H1 (cell line): ENCODE measurements around the gene POLRMT. TPM values are rescaled to one million over a fixed set of nuclear protein-coding genes. Genes with fewer than 3 reads are reported as not detected.
A peak's percentile ranks its signal among the peaks of the same experiment; 100 is the strongest.

Experiments
- CTCF ChIA-PET: fragments of 300-600 bp; sonication (Branson Sonifier 250); formaldehyde crosslinking; loops from one replicate; lab custom pipeline; 2021; ENCODE audit not compliant: partially characterized antibody; lab: Charles Lee
- POLR2A ChIA-PET: fragments of 300-600 bp; sonication (Branson Sonifier 250); formaldehyde crosslinking; loops from one replicate; lab custom pipeline; 2021; ENCODE audit warnings: inconsistent platforms; ENCODE audit not compliant: partially characterized antibody; lab: Charles Lee
- DNase-seq, 2 experiments: peaks; one replicate each; pipeline versions ENCODE4 v3.0.0 to v3.0.0-alpha.2; 2010 to 2022; ENCODE audit warnings: low spot score in 2 of 2, low read depth in 1 of 2, mixed read lengths in 1 of 2
- FAIRE-seq: peaks from 2 replicates; lab custom pipeline; 2011; peaks lifted over from hg19 to GRCh38; lab: Jason Lieb, UNC
- H2AFZ ChIP-seq: 2 replicates; pipeline ENCODE4 v1.8.1; 2012; ENCODE audit warnings: low read length, inconsistent platforms
- H2AK5ac ChIP-seq: 2 replicates; pipeline ENCODE4 v1.6.1; 2013; ENCODE audit warnings: low read depth, low read length
- H2BK120ac ChIP-seq: replicated peaks from 2 replicates; pipeline ENCODE3; 2013; ENCODE audit warnings: low read depth, low read length, inconsistent platforms
- H2BK12ac ChIP-seq: 2 replicates; pipeline ENCODE4 v1.6.1; 2013; ENCODE audit warnings: low read depth, low read length
- H2BK15ac ChIP-seq: 2 replicates; pipeline ENCODE4 v1.6.1; 2013; ENCODE audit warnings: low read length
- H2BK20ac ChIP-seq: 2 replicates; pipeline ENCODE4 v1.6.1; 2013; ENCODE audit warnings: low read length
- H2BK5ac ChIP-seq: 2 replicates; pipeline ENCODE4 v1.6.1; 2013; ENCODE audit warnings: low read depth, low read length
- H3K14ac ChIP-seq: 2 replicates; pipeline ENCODE4 v1.6.1; 2013; ENCODE audit warnings: inconsistent platforms; ENCODE audit not compliant: insufficient read length
- H3K18ac ChIP-seq: 2 replicates; pipeline ENCODE4 v1.6.1; 2013; ENCODE audit warnings: low read length; ENCODE audit errors: extremely low read depth
- H3K23ac ChIP-seq: 2 replicates; pipeline ENCODE4 v1.6.1; 2013; ENCODE audit warnings: inconsistent platforms; ENCODE audit not compliant: insufficient read length
- H3K23me2 ChIP-seq: 2 replicates; pipeline ENCODE4 v1.6.1; 2013; ENCODE audit warnings: low read depth, low read length
- H3K27ac ChIP-seq: 2 replicates; pipeline ENCODE4 v1.6.1; 2011; ENCODE audit warnings: low read depth, low read length, inconsistent platforms
- H3K27me3 ChIP-seq, 4 experiments: replicated peaks in 1 of 4; 1 replicate in 1 of 4; 2 replicates in 3 of 4; pipeline versions ENCODE4 v1.6.1 to v1.8.1; 2011 to 2013; ENCODE audit warnings: low read length in 3 of 4, mild to moderate bottlenecking in 3 of 4, inconsistent platforms in 2 of 4, mixed read lengths in 2 of 4, moderate library complexity in 1 of 4; ENCODE audit not compliant: control insufficient read depth in 3 of 4, insufficient read depth in 3 of 4; ENCODE audit errors: extremely low read depth in 1 of 4
- H3K36me3 ChIP-seq, 4 experiments: 2 replicates each; pipeline versions ENCODE4 v1.6.1 to v1.8.1; 2011 to 2013; ENCODE audit warnings: mild to moderate bottlenecking in 4 of 4, low read length in 3 of 4, moderate library complexity in 2 of 4, control low read depth in 1 of 4, inconsistent platforms in 1 of 4; ENCODE audit not compliant: insufficient read depth in 4 of 4, control insufficient read depth in 2 of 4
- H3K4ac ChIP-seq: replicated peaks from 2 replicates; pipeline ENCODE3; 2013; ENCODE audit warnings: low read length, low read depth, mixed read lengths, inconsistent platforms; ENCODE audit not compliant: insufficient read length
- H3K4me1 ChIP-seq, 4 experiments: replicated peaks in 1 of 4; 1 replicate in 1 of 4; 2 replicates in 3 of 4; pipeline versions ENCODE4 v1.6.1 to v1.8.1; 2011 to 2013; ENCODE audit warnings: low read length in 3 of 4, inconsistent platforms in 2 of 4, mixed read lengths in 1 of 4; ENCODE audit not compliant: insufficient read depth in 4 of 4, control insufficient read depth in 3 of 4
- H3K4me2 ChIP-seq, 2 experiments: 2 replicates each; pipeline versions ENCODE4 v1.6.1 to v1.8.1; 2011 to 2013; ENCODE audit warnings: low read depth in 2 of 2, low read length in 2 of 2, control low read depth in 1 of 2, inconsistent platforms in 1 of 2, mild to moderate bottlenecking in 1 of 2; ENCODE audit not compliant: insufficient read depth in 1 of 2
- H3K4me3 ChIP-seq, 4 experiments: fragments of 200-600, 300-600 bp in 1 of 4; sonication (generic), shearing (Covaris generic), sonication (Bioruptor Twin) in 1 of 4; 2 replicates each; pipeline versions ENCODE4 v1.5.1 to v1.8.1; 2011 to 2016; ENCODE audit warnings: low read length in 4 of 4, low read depth in 3 of 4, control low read depth in 2 of 4, inconsistent platforms in 2 of 4, mild to moderate bottlenecking in 2 of 4, mixed read lengths in 1 of 4, moderate library complexity in 1 of 4; ENCODE audit not compliant: insufficient read depth in 2 of 4; ENCODE audit errors: extremely low read depth in 1 of 4
- H3K56ac ChIP-seq: replicated peaks from 2 replicates; pipeline ENCODE3; 2013; ENCODE audit warnings: low read depth, mild to moderate bottlenecking, mixed read lengths, low read length, inconsistent platforms; ENCODE audit not compliant: insufficient read length
- H3K79me1 ChIP-seq: 2 replicates; pipeline ENCODE4 v1.6.1; 2013; ENCODE audit warnings: low read depth, low read length, control low read depth
- H3K79me2 ChIP-seq, 2 experiments: 2 replicates each; pipeline versions ENCODE4 v1.6.1 to v1.8.1; 2012 to 2013; ENCODE audit warnings: low read length in 2 of 2, mild to moderate bottlenecking in 2 of 2, inconsistent platforms in 1 of 2; ENCODE audit not compliant: insufficient read depth in 2 of 2, control insufficient read depth in 1 of 2
- H3K9ac ChIP-seq, 4 experiments: replicated peaks in 1 of 4; 1 replicate in 1 of 4; 2 replicates in 3 of 4; pipeline versions ENCODE4 v1.6.1 to v1.8.1; 2011 to 2013; ENCODE audit warnings: low read depth in 3 of 4, low read length in 3 of 4, control low read depth in 2 of 4, mild to moderate bottlenecking in 2 of 4, moderate library complexity in 2 of 4, inconsistent platforms in 1 of 4; ENCODE audit errors: extremely low read depth in 1 of 4
- H3K9me3 ChIP-seq, 2 experiments: 2 replicates each; pipeline versions ENCODE4 v1.6.1 to v1.8.1; 2012 to 2013; ENCODE audit warnings: mild to moderate bottlenecking in 2 of 2, moderate library complexity in 2 of 2, control low read depth in 1 of 2, inconsistent platforms in 1 of 2, low read depth in 1 of 2, low read length in 1 of 2, mixed read lengths in 1 of 2; ENCODE audit not compliant: insufficient read depth in 2 of 2
- H4K20me1 ChIP-seq, 2 experiments: replicated peaks in 1 of 2; 2 replicates each; pipeline versions ENCODE3 to v1.8.1; 2011 to 2013; ENCODE audit warnings: inconsistent platforms in 2 of 2, low read length in 2 of 2, mild to moderate bottlenecking in 1 of 2; ENCODE audit not compliant: insufficient read depth in 2 of 2, control insufficient read depth in 1 of 2
- H4K5ac ChIP-seq: 2 replicates; pipeline ENCODE4 v1.6.1; 2013; ENCODE audit warnings: low read length, low read depth, mixed read lengths, inconsistent platforms; ENCODE audit not compliant: insufficient read length
- H4K8ac ChIP-seq: 2 replicates; pipeline ENCODE4 v1.8.0; 2013; ENCODE audit warnings: mild to moderate bottlenecking, moderate library complexity, low read length, inconsistent platforms; ENCODE audit not compliant: insufficient read depth; ENCODE audit errors: extremely low read depth
- H4K91ac ChIP-seq: replicated peaks from 2 replicates; pipeline ENCODE3; 2013; ENCODE audit warnings: low read length, mixed read lengths, inconsistent platforms; ENCODE audit not compliant: insufficient read length
- POLR2AphosphoS5 ChIP-seq: IDR thresholded peaks from 2 replicates; pipeline ENCODE4 v1.6.1; 2011; ENCODE audit warnings: low read depth, low read length
- POU5F1 ChIP-seq: IDR thresholded peaks from 2 replicates; pipeline ENCODE4 v1.6.1; 2011; ENCODE audit warnings: low read depth, mild to moderate bottlenecking, low read length, moderate library complexity
- WGBS, 2 experiments: shearing (Covaris generic) in 1 of 2; methylation state at CpG; one replicate each; pipeline versions ENCODE4 v1.1.6 to v1.1.7; 2013 to 2015; ENCODE audit warnings: low lambda C conversion rate in 2 of 2, mixed read lengths in 2 of 2, inconsistent platforms in 1 of 2, low coverage in 1 of 2, missing lambda C conversion rate in 1 of 2; ENCODE audit not compliant: insufficient replicate concordance in 2 of 2, insufficient coverage in 1 of 2, insufficient read length in 1 of 2; ENCODE audit errors: extremely low coverage in 1 of 2, missing lambda C conversion rate in 1 of 2; 5-methylcytosine and 5-hydroxymethylcytosine counted together
- polyA plus RNA-seq, 7 experiments: library from polyadenylated mRNA; depleted of rRNA in 3 of 7; stranded (reverse) in 5 of 7; unstranded in 2 of 7; fragments of >200 nt in 5 of 7; fragments of 200-250 nt in 2 of 7; gene quantifications; 1 replicate in 5 of 7; 2 replicates in 1 of 7; 4 replicates in 1 of 7; pipeline versions ENCODE4 v1.2.1 to v1.2.3, GENCODE V29; 2011 to 2013; ENCODE audit warnings: missing spikeins in 2 of 7, mixed read lengths in 2 of 7
- total RNA-seq: library from RNA; stranded (reverse); fragmentation: NEBNext Ultra II Directional; extraction: Animal tissue kit (Norgen Biotek cat#: 25700); gene quantifications from 2 replicates; pipeline ENCODE4 v1.2.1, GENCODE V29; 2021

POLRMT gene
- total and polyA plus RNA-seq, 2 of the 8 experiments (the other 6 are each of a cell fraction or from before 2014, with no cell fraction given) = 93.0 to 111 TPM

DNA sequence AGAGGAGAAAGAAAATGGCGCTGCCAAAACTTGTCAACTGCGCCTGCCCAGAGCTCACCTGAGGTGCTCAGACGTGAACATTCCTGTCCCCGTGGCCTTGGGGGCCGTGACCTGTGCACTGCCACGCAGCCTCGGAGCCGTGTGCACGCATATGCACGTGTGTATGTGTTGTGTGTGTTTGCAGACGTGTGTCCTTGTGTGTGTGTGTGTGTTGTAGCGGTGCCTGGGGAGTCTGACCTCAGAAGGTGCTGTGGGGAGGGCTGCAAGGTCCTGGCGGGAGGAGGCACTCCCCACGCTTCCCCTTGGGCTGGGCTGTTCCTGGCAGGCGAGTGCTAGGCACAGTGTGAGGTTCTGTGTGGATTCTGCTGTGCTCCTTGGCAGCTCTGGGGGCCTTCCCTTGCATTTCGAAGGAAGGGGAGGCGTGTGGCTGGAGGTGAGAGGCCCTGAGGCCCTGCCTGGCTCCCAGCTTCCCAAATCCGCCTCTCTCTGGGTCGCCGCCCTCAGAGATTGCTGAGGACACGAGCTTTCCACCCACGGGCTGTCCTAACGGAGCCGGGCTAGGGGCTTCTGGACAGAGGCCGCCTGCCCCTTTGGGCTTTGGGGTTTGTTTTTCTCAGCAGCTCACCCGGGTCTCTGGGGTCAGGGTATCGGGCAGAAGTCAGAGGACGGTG is 56.4 kb downstream of the POLRMT start:
- peak overlapping the region; percentile 31 for H4K8ac ChIP-seq
- no peak for FAIRE-seq
- H3K18ac ChIP-seq = 0 out of 2 replicates have a peak overlapping the region, but pooled peaks have one; percentile 19
- peaks cover 2% of the 10 kb centered on the region; the same call in 1 of the 2 replicates for H3K23me2 ChIP-seq
- H3K9me3 ChIP-seq = no peaks in the 10 kb centered on the region
- no peak overlapping the region for H3K27ac ChIP-seq
- no peak overlapping the region for H2AFZ ChIP-seq
- H2BK120ac ChIP-seq = no peak overlapping the region
- no peaks in the 10 kb centered on the region for H3K27me3 ChIP-seq
- TF ChIP-seq POLR2AphosphoS5 (peak; percentile 66; the same call in 1 of the 2 replicates), POU5F1 (no peak)
- peaks cover 10 to 37% (median 20%) of the 10 kb centered on the region in 4 experiments; a peak in 6 of 8 replicates for H3K36me3 ChIP-seq
- ChIA-PET POLR2A (interaction anchor here (0.8 to 4.8 kb wide), 9 partner anchors 8 to 81 kb away, joined by 3 to 78 read pairs (median 6); partner anchors contain the start of genes CDC34 and HCN2), CTCF (interaction anchor here (1.0 to 4.7 kb wide), 6 partner anchors 9 to 94 kb away, joined by 4 to 51 read pairs (median 6); no protein-coding TSS in a partner anchor)
- no peak overlapping the region for H3K4me2 ChIP-seq
- H4K20me1 ChIP-seq = peaks cover 37 to 46% of the 10 kb centered on the region in 2 experiments
- WGBS, 2 experiments = 89% methylated on average over 27 of the region's 28 CpGs; no CpG with 5 or more reads in 1 of the 2 experiments
- H3K9ac ChIP-seq = no peak overlapping the region
- H2BK15ac ChIP-seq = no peak overlapping the region
- H3K4me1 ChIP-seq = peaks cover 0 to 19% (median 9%) of the 10 kb centered on the region in 4 experiments; a peak in 5 of 7 replicates
- no peak overlapping the region for H2BK12ac ChIP-seq
- no peak for DNase-seq
- no peak overlapping the region for H4K91ac ChIP-seq
- no peak overlapping the region for H3K23ac ChIP-seq
- no peak overlapping the region for H3K4me3 ChIP-seq
- no peak overlapping the region for H3K56ac ChIP-seq
- H2BK20ac ChIP-seq = no peak overlapping the region
- H2BK5ac ChIP-seq = 0 out of 2 replicates have a peak overlapping the region, but pooled peaks have one; percentile 16
- no peak overlapping the region for H3K14ac ChIP-seq
- no peak overlapping the region for H4K5ac ChIP-seq
- no peak overlapping the region for H2AK5ac ChIP-seq
- H3K4ac ChIP-seq = no peak overlapping the region
- peaks cover 53 to 82% of the 10 kb centered on the region in 2 experiments for H3K79me2 ChIP-seq
- H3K79me1 ChIP-seq = peaks cover 14% of the 10 kb centered on the region
